Upper lobe of right lung (tissue), 1 donor: ENCODE data around the gene TNMD. TPM values are rescaled to one million over a fixed set of nuclear protein-coding genes. Genes with fewer than 3 reads are reported as not detected.
A peak's percentile ranks its signal among the peaks of the same experiment; 100 is the strongest.

Experiments used
- ATAC-seq: fragments of 200-7000 bp; cut with Tn5 transposase; one replicate; pipeline ENCODE4 v1.9.1; 2020; ENCODE audit warnings: mild to moderate bottlenecking, moderate library complexity
- DNase-seq: peaks from one replicate; pipeline ENCODE4 v3.0.0-alpha.2; 2020
- H3K27ac ChIP-seq: fragments of 200-600 bp; one replicate; pipeline ENCODE4 v1.8.0; 2022
- H3K27me3 ChIP-seq: fragments of 200-600 bp; one replicate; pipeline ENCODE4 v1.8.0; 2022; ENCODE audit warnings: mild to moderate bottlenecking
- H3K36me3 ChIP-seq: fragments of 200-600 bp; one replicate; pipeline ENCODE4 v1.8.0; 2022
- H3K4me1 ChIP-seq: fragments of 200-600 bp; one replicate; pipeline ENCODE4 v1.8.0; 2022
- H3K4me3 ChIP-seq: fragments of 200-600 bp; one replicate; pipeline ENCODE4 v1.8.0; 2022; ENCODE audit warnings: mild to moderate bottlenecking
- H3K9me3 ChIP-seq: fragments of 200-600 bp; one replicate; pipeline ENCODE4 v1.8.0; 2022
- intact Hi-C: fragments of 100-400 bp; cut with DNase I; formaldehyde crosslinking; loops from one replicate; pipeline ENCODE4 v1.11.0; 2022
- total RNA-seq: library from RNA; stranded (reverse); fragmentation: NEBNext Ultra II Directional; extraction: Animal tissue kit (Norgen Biotek cat#: 25700); gene quantifications from one replicate; pipeline ENCODE4 v1.2.1, GENCODE V29; 2021
- TF ChIP-seq, protein P1 (sequence below): fragments of 200-600 bp; IDR thresholded peaks from one replicate; pipeline ENCODE4 v1.8.0; 2022; ENCODE audit warnings: antibody characterized with exemption
- donor health status: DM: no; HTN: yes; CAD: no; lungs with severe emphysema.

Gene TNMD
- total RNA-seq, 1 donor from 2014 or later: not detected

DNA sequence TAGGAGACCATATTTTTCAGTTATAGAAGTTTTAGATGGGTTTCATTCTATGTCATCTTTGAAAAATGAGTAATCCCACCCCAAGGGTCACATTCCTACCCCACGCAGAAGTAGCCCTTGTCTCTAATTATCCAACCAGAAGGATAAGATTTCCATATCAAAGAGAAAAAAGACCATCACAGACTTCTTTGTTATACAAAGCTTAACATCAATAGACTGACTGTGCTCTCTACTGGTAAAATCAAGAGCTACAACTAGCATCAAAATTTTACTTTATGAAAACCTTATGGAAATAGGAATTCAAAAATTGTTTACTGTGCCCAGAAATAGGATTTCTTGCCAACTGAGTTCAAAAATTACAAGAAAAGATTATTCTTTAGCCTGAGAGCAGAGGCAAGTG is 24.9 kb downstream of the TNMD start:
- Histone ChIP-seq H3K27ac (no peak overlapping the region), H3K36me3 (no peaks in the 10 kb centered on the region), H3K27me3 (no peaks in the 10 kb centered on the region), H3K4me3 (no peak overlapping the region), H3K9me3 (no peaks in the 10 kb centered on the region), H3K4me1 (no peaks in the 10 kb centered on the region)
- no peak for DNase-seq
- ATAC-seq: no peak
- intact Hi-C loops: no loop called here
- TF ChIP-seq, protein P1, sequence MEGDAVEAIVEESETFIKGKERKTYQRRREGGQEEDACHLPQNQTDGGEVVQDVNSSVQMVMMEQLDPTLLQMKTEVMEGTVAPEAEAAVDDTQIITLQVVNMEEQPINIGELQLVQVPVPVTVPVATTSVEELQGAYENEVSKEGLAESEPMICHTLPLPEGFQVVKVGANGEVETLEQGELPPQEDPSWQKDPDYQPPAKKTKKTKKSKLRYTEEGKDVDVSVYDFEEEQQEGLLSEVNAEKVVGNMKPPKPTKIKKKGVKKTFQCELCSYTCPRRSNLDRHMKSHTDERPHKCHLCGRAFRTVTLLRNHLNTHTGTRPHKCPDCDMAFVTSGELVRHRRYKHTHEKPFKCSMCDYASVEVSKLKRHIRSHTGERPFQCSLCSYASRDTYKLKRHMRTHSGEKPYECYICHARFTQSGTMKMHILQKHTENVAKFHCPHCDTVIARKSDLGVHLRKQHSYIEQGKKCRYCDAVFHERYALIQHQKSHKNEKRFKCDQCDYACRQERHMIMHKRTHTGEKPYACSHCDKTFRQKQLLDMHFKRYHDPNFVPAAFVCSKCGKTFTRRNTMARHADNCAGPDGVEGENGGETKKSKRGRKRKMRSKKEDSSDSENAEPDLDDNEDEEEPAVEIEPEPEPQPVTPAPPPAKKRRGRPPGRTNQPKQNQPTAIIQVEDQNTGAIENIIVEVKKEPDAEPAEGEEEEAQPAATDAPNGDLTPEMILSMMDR: peak; percentile 16

DNA sequence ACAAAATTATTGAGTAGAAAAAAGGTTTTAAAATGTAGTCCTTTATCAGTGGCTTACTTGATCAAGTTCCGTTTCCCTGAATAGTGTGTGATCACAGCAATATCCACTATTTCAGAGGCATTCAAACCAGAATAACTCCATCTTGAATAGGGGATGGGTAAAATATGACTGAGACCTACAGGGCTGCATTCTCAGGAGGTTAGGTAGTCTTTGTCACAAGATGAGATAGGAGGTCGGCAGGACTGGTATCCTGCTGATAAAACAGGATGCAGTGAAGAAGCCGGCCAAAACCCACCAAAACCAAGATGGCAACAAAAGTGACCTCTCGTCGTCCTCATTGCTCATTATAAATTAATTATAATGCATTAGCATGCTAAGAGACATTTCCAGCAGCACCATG is 27.2 kb downstream of the TNMD start:
- no peaks in the 10 kb centered on the region for H3K36me3 ChIP-seq
- no peaks in the 10 kb centered on the region for H3K27me3 ChIP-seq
- no peak overlapping the region for H3K4me3 ChIP-seq
- H3K4me1 ChIP-seq: no peaks in the 10 kb centered on the region
- H3K27ac ChIP-seq: no peak overlapping the region
- intact Hi-C loops: no loop called here
- TF ChIP-seq, protein P1: no peak
- DNase-seq: no peak
- H3K9me3 ChIP-seq: no peaks in the 10 kb centered on the region
- no peak for ATAC-seq

DNA sequence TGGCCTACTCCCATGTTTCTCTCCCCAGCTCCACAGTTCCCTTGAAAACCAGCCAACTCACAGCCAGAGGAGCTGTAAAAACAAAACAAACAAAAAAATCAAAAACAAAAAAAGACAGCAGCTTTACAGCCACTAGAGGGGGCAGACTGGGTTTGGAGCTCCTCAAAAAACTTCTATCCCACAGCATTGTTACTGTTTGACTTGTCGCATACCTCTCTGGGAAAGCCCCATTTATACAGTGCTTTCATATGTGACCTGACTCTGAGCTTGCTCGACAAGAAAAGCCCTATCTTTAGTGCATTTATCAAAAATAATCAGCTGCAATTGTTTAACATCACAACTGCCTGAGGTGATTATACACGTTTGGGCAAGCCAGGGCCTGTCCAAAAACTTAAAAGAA is 30.3 kb downstream of the TNMD start:
- no peak for ATAC-seq
- DNase-seq: no peak
- H3K27ac ChIP-seq: no peak overlapping the region

DNA sequence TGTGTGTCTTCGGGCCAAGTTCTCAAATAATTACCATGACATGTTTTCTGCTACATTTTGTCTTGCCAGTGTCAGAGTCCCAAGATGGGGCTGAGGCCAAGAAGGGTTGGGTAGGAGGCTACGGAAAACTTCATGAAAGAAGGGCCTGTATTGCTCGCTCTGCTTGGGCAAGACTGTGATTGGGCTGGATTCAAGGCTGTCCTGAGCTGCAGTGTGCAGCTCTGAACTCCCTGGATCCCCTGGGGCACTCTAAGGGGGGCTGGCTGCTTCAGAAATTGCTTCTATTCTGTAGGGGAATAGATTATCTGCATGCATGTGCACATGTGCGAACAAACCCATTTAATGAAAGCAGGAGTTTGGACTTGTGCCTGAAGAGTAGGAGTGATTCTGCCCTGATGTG is 38.3 kb downstream of the TNMD start:
- H3K27ac ChIP-seq: no peak overlapping the region
- intact Hi-C loops: no loop called here
- no peak for ATAC-seq
- H3K36me3 ChIP-seq: no peaks in the 10 kb centered on the region
- TF ChIP-seq, protein P1: no peak
- no peaks in the 10 kb centered on the region for H3K9me3 ChIP-seq
- DNase-seq: no peak
- no peaks in the 10 kb centered on the region for H3K27me3 ChIP-seq
- H3K4me1 ChIP-seq: no peaks in the 10 kb centered on the region
- H3K4me3 ChIP-seq: no peak overlapping the region

More for the DNA sequence above, 30.3 kb downstream of the TNMD start:
- intact Hi-C loops: no loop called here
- Histone ChIP-seq H3K36me3 (no peaks in the 10 kb centered on the region), H3K4me3 (no peak overlapping the region), H3K4me1 (no peaks in the 10 kb centered on the region), H3K27me3 (no peaks in the 10 kb centered on the region), H3K9me3 (no peaks in the 10 kb centered on the region)
- TF ChIP-seq, protein P1: peak; percentile 34

DNA sequence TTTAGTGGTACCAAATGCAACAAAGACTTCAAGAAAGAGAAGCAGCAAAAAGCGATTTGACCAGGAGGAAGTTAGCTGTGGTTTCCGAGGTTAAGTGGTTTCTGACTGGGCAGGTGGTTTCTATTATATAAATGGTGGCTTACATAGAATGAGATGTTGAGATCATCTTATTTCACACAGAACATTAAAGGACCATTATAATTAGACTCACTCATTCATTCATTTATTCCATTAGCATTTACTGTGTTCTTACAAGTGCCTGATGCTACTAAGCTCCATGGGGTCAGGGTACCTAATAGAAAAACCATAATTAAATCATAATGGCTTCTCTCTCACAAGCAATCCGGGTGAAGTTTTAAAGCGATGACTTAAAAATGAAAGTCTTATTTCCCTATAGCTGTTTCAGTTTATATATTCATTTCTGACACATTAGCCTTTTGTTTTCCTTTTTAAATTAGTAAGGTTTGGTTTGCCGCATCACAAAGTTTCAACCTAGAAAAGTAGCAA is 41.3 kb downstream of the TNMD start:
- no peaks in the 10 kb centered on the region for H3K4me1 ChIP-seq
- H3K27me3 ChIP-seq: no peaks in the 10 kb centered on the region
- no peak for ATAC-seq
- no peak overlapping the region for H3K27ac ChIP-seq
- TF ChIP-seq, protein P1: no peak
- no peak for DNase-seq
- intact Hi-C loops: no loop called here
- H3K9me3 ChIP-seq: no peaks in the 10 kb centered on the region
- no peaks in the 10 kb centered on the region for H3K36me3 ChIP-seq
- no peak overlapping the region for H3K4me3 ChIP-seq

DNA sequence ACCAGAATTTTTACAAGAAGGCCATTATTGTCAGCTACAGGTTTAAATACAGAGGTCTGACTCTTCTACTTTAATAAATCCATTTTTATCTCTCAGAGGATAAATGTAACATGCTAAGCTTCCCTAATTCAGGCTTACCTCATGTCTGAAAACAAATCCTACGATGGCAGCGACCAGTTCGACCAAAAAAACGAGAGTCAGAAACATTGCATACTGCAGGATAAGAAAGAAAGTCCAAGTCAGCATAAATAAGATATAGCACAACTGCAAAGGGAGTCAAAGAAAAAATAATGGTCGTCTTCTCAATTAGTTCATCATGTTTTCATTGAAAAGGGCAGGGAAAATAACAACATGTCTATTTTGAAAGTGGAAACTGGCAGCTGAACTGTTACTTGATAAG is 50.3 kb downstream of the TNMD start:
- ATAC-seq (no peak), DNase-seq (no peak)
- intact Hi-C loops: no loop called here
- no peak overlapping the region for H3K27ac ChIP-seq
- no peak overlapping the region for H3K4me3 ChIP-seq
- TF ChIP-seq, protein P1: no peak
- H3K4me1 ChIP-seq: no peaks in the 10 kb centered on the region
- H3K9me3 ChIP-seq: no peaks in the 10 kb centered on the region
- no peaks in the 10 kb centered on the region for H3K27me3 ChIP-seq
- H3K36me3 ChIP-seq: no peaks in the 10 kb centered on the region
